G401.6 (cell line): Measurements from ENCODE around the gene LSAMP.
"Not testable (repeated sequence)": the region's sequence is repeated elsewhere in the genome, so short reads cannot be mapped to it uniquely, and the experiment has no call there.

Experiments
- FAIRE-seq: peaks from 2 replicates; lab custom pipeline; 2012; peaks lifted over from hg19 to GRCh38; lab: Jason Lieb, UNC

The LSAMP gene

DNA sequence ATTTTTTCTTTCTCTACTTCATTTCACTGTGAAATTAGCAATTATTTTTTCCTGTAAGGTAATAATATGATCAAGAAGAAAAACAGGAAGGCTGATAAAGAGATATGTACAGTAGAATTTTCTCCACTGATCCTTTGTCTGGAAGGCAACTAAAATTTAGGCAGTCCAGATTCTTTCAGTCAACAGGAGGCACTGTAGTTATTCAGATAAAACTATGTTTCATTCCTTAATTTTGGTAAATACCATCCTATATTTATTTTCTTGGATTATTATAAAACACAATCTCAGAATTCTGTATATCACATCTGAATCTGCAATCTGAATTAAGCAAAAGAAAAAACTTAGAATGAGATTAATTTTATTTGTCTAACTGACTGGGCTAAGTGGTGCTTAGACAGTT lies 343.2 kb downstream of the LSAMP start:
- FAIRE-seq: peak; percentile 96

DNA sequence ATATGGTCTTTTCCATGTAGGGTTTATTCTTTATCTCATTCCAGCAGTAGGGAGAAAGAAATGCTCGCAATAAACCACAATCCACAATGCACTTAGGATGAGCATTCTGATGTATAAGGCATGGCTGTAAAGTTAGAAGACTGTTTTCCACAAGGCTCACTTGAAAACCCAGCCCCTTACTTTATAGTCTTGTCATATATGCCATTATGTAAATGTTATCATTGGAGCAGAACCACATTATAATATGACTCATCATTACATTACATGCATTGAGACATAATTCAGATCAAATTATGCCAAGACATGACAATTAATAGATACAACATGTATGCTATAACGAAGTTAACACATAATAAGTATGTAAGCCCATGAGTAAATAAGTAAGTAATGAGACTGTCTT lies 348.1 kb downstream of the LSAMP start:
- FAIRE-seq: no peak

DNA sequence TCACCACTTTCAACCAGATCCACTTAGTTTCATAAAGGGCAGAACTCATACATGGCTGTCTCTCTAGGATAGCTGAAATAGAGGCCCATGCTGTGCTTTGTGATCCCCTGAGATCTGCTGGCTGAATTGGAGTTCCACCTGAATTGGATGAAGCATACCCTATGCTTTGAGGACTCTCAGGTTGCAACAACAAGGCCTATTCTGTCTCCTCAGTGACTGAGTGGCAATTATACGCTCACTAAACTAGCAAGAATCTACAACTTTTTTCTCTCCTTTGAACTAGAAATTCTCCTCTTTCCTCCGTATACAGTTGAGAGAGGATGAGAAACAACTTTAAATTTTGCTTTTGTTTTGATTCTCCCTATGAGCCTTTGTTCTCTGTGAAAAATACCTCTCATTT lies 348.7 kb downstream of the LSAMP start:
- peak; percentile 95 for FAIRE-seq

DNA sequence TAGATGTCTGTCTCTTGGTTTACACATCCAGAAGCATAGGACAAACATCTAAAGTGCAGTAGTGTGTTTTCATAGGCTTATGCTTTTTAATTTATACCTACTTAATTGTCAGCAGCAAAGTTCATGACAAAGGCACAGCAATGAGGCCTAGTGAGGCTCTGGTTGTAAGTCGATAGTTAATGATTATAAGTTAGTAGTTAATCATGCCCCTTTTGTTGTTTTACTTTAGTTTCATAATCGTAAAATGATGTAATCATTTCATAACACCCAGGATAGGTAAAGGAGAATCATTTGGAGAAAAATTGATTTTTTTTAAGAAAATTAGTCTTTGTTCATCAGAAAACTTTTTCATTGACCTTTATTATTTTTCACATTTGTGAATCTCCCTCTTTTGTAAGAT lies 351.9 kb downstream of the LSAMP start:
- FAIRE-seq: peak; percentile 86

DNA sequence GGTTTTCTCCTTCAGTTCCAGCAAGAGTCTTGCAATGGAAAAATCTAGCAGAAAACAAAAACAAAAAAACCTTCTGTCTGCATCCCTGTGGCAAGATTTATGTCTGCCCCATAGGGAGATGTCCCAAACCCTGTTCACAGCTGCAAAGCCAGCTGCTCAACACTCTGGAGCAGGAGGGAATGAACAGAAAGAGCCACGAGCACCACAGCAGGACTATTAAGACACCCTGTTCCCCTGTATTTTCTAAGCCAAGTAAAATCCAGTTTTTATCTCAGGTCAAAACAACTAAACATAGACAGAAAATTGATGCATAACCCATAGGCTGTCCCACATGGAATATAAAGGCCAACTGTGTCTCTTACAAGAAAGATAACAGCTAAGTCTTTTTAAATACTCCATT lies 357.9 kb downstream of the LSAMP start:
- no peak for FAIRE-seq

DNA sequence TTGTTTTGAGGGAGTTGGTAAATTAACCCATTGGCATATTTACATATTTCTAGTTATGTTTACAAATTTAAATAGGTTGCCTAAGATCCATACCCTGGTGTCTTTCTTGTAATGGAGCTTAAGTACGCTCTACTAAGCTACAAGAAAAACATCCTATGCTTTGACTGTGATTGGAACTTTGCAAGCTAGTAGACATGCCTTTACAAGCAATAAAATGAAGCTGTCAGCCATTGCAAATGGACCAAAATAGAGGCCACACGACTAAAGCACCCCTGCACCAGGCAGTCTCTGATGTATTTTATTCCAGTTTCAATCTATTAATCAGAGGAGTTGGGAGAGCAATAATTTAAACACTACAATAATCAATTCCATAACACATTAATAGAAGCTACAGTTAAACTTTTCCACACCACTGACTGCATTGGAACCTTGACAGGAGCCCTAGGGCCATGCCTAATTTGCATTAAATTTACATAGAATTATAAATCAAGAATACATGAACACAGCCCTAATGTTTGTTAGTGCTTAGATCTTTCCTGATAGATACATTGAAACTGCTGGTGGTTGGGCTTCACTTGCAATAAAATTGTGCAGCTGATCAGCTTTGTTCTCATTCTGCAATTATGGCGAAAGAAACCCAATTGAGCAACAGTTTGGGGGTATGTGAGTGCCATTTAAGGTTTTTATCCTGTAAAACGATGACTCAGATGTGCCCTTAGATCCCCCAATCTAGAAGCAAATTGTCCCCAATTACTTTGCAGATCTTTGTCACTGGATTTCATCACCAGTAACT lies 360.1 kb downstream of the LSAMP start:
- FAIRE-seq: no peak

DNA sequence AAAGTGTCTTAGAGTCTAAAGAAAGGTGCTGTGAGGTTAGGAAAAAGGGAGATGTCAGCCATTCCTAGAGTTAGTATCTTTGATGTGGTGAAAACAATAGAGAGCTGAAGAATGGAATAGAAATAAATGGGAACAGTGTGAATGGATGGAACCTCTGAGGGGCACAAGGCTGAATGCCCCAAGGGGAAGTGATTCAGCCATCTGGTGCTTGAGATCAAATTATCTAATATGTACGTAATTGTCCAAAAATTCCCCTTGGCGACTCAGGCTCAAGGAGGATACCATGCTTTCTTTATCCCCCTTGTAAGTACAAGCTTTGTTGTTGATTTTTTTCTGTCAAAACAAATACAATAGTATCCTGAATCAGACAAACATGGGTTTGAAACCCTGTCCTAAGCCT lies 361.6 kb downstream of the LSAMP start:
- FAIRE-seq: no peak

DNA sequence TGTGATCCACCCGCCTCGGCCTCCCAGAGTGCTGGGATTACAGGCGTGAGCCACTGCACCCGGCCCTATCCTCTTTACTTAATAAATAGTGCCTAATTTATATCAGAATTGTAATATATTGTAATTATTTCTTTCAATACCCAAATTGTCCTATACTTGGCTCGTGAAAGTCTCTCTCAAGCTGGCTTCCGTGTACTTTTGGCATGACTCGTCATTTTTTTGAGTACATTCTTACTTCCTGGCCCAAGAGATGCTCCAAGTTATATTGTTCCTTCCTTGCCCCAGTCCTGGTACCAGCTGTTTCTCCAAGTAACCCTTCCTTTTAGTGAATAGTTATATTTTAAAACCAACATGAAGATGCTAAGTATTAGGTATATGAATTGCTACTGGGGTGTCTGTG lies 366.7 kb downstream of the LSAMP start:
- FAIRE-seq: no peak

DNA sequence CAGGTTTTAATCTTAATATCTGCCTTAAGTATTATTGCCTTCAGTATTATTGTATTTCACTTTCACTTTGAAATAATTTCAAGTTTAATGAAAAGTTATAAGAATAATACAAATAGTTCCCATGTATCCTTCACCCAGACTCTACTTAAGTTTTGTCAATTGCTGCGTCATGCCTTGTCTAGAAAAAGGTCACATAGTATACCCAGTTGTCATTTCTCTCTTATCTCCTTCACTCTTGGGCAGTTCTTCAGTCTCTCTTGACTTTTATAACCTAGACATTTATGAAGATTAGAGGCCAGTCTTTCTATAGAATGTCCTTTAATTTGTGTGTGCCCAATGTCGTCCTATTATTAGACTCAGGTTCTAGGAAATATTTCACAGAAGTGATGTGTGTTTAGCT lies 367.7 kb downstream of the LSAMP start:
- no peak for FAIRE-seq

DNA sequence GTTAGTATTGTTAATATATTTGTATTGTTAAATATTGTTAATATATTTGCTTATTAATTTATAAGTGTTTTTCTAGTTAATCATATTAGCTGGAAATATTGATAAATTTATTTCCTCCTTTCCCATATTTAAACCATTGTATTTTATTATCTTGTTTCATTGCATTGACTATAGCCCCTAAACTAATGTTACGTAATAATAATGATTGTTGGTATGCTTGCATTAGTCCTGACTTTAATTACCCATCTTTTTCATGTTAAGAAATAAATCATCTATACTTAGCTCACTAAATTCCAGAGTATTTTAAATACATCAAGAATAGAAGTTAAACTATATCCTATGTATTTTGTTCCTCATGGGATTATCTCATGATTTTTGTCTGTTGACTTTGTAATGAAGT lies 368.2 kb downstream of the LSAMP start:
- FAIRE-seq: no peak

DNA sequence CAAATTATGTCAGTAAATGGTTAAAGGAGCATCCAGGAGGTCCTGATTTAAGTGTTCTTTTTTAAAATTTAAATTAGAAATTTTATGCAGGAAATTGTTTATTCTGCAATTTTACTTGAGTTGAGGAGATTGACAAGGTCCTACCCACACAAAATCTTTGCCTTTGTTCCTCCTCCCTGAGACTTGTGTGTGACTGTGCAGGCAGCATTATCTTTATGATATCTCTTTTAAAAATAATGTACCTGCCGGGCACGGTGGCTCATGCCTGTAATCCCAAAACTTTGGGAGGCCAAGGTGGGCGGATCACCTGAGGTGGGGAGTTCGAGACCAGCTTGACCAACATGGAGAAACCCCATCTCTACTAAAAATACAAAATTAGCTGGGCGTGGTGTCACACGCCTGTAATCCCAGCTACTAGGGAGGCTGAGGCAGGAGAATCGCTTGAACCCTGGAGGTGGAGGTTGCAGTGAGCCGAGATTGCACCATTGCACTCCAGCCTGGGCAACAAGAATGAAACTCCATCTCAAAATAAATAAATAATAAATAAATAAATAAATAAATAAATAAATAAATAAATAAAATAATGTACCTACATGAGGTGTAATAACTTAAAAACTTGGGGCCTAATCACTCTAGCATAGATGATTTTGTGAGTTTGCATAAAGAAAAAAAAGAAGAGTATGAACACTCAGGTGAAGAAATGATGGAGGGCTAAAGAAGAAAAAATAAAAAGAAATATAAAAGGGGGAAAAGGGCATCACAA lies 374.6 kb downstream of the LSAMP start:
- not testable (repeated sequence) for FAIRE-seq

DNA sequence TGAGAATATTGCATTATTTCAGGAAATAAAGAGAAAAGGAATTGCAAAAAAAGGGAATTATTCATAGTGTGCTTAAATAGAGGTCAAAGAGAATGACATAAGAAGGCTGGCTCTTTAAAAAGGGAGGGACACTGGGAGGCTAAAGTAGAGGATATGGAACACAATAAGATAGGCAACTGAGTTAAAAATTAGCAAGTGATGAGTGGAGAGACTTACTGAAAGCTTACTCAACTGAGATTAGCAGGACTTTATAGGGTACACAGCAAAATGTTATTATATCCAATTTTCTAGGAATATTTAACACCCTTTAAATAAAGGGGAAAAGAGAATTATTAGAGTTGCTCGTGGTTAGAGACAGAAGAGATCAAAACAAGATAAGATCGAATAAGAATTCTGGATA lies 375.2 kb downstream of the LSAMP start:
- FAIRE-seq: peak; percentile 96

DNA sequence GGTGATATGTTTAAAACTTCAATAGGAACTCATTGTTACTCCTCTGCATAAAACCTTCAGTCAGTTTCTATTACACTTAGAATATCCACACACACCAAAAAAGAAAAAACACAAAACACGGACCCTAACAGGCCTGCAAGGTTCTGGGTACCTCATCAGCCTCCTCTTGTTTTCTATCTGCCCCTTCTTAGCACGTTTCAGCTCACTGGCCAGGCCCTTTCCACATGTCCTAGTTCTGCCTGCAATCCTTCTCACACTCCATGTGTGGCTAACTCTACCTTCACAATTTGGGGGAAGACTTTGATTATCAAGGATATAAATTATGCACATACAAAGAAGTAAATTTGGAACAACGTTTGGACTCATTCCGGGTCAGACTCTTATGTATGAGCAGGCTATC lies 376.3 kb downstream of the LSAMP start:
- FAIRE-seq: no peak

DNA sequence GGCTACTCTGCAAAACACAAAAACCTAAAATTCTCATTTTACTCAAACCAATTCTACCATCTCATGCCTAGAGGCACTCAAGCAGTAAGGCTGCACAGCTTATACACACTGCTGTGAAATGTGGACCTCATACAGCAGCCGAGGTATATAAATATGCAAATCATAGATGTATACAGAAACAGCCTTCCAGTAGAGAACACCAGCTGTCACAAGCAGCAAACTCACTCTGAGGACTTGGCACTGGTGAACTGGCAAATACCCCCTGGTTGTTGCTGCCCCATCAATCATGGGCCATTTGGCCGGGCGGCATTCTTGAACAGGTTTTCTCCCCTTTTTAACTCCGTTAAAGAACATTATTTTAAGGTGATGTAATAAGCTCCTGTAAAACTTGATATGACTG lies 378.0 kb downstream of the LSAMP start:
- no peak for FAIRE-seq

DNA sequence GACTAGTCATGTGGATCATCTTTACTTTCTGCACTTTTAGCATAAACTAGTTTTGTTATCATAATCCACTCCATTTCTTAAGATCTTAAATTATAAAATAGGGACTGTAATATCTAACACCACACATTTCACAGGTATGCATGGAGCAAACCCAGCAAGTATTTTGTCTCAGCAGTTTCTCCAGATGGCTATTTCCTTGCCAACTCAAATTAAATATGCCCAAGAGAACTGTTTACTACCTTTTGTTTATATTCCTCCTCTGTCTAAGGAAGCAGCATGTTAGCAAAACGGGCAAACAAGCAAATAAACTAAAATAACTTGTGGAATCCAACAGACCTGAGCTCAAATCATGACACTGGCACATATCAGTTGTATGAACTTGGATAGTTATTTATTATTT lies 379.8 kb downstream of the LSAMP start:
- FAIRE-seq: no peak

DNA sequence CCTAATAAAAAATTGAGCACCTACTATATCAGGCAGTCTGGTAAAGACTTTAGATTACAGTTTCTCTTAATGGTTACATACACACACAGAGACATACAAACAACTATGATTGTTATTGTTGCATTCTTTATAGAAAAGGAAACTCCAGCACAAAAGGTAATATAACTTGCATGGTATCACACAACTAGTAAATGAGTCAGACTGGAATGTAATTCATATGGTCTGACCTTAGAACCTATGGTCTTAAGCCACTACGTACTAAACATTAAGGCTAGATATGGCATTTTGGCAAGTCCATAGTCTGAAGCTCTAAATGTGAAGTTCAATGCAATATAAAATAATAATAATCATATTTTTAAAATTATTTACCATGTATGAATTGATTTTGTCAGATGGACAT lies 380.6 kb downstream of the LSAMP start:
- FAIRE-seq: no peak

DNA sequence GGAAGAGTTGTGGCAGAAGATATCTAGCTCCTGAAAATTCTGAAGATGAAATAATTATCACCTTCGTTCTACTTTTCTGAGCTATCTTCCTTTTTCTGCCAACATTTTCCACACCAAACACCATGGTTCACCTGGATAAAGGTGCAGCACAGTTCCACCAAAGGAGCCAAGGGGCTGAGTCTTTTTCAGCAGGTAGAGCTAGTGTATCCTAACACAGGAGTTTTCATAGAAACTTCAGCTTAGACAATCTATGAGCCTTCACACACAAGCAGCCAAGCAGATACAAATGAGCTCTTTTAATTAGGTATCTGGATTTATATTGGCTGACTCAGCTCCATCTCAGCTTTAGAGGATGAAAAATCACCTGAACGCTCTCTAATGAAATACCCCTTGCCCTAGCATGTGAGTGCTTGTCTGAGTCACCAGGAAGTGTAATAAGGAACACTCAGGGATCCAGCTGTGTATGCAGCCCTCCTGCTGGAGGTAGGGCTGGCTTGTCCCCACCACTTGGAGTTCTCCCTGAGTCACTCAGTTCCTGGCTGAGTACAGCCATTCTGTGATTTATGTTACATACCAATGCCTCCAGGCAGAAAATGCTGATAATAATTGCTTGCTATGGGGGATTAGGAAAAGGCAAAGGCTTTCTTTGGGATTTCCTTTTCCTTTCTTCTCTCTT lies 385.7 kb downstream of the LSAMP start:
- FAIRE-seq: peak; percentile 100

DNA sequence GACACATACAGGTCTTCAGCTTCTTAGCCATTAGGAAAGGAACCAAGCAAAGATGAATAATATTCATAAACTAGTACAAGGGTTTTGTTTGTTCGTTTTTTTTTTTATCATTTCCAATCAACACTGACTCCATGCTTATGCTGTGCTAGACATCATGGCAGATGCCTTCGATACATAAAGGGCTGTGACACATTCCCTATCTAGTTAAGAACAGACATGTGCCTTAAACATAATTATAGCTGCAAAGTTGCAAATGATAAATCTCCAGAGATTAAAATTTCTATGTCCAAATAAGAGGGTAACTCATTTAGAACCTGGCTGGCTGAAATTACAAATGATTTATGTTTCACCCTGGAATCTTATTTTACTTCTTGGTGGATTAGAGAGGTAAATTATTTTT lies 386.4 kb downstream of the LSAMP start:
- FAIRE-seq: no peak

DNA sequence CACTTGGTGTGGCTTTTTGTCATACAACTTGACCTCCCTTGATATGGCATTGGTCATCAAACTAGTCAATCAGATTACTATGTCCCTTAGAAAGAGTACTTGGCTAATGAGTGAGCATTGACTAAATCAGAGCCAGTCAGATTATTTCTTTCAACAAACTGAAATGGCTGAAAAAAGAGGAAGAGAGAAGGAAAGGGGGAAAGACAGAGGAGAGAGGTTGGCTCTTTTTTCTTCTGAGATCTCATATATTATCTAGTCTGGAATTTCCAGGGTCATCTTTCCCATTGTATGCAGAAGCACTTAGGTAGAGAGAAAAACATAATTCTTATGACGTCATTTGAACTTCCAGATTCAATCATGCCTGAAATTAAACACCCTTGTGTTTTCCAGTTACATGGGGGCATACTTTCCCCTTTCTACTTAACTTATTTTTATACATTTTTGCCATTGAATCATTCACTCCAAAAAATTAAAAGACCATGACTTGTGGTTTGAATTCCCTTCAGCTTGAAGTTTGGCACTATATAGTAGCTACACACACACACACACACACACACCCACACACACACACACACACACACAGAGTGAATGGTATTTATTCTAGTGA lies 387.8 kb downstream of the LSAMP start:
- no peak for FAIRE-seq

DNA sequence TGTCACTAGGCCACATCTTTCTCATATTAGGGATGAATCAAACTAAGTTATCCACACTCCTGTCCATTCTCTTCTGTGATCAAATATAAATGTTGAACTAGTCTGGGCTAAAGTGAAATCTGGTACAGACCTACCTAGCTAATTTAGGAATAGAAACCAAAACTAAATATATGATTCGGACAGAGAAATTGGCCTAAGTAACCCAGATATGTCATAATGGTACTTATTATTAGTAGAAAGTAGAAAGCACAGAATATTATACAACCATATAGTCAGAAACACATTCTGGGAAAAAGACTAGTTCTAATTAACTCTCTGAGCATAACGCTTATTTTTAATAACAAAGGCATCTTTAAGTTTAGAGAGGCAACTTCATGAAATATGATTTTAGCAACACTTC lies 389.0 kb downstream of the LSAMP start:
- no peak for FAIRE-seq

DNA sequence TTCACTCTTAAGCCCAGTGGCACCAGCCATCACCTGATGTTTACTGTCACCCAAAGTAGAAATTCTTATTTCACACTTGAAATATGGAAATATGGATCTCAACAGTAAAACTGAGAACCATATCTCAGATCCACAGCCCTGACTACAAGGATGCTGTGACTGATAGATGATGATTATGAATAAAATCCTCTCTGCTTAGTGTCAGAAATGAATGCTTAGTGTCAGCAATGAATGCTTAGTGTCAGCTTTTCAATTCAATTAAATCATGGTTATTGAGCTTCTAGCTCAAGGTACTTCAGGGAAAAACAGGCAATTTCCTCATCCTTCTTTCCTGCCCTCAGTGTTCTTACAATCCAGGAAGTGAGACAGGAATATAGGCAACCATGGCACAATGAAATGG lies 392.3 kb downstream of the LSAMP start:
- FAIRE-seq: no peak

DNA sequence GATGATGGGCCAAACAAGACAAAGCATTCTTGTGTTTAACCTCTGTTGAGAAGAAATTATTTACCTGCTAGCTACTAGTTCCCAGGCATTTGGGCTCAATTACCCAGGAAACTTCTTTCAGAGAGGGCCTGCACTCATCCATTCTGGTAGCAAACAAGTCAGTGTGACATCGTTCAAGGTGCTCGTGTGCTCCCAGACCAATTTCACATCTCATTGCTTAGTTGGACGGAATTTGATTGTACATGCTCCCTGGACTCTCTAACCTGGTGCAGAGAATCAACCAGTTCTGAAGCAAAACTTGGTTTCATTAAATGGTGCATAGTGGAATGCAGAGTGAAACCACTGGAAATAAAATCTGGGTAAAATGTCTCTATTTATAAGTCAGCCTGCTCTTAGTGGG lies 392.7 kb downstream of the LSAMP start:
- FAIRE-seq: no peak

DNA sequence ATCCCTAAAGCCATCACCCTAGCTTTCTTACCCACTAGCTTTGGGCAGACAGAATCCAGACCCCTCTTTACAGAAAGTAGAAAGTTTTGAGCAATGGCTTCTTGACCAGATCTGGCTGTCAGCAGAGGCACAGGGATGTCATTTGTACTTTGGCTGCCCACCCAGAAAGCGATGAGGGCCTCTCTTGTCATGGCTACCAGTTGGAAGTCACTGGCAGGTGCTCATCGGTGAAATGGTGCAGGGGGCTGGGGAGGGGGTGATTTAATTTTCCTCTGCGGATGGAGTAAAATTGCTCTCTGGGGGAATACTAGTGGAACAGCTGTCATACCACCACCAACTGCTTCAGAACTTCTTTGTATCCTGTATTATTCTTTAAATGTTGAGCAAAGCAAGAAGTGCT lies 393.7 kb downstream of the LSAMP start:
- no peak for FAIRE-seq
